GM12878 (cell line): Measurements from ENCODE around the gene POLD4. TPM values are rescaled to one million over a fixed set of nuclear protein-coding genes. Genes with fewer than 3 reads are reported as not detected.

ENCODE experiments used
- ATAC-seq: fragments of 200-7000 bp; cut with Tn5 transposase; 3 replicates; pipeline ENCODE4 v1.9.1; 2020; ENCODE audit warnings: mild to moderate bottlenecking, moderate library complexity
- BruUV-seq: library from RNA; stranded (reverse); fragments of 400-500 nt; replicated peaks from 2 replicates; lab custom pipeline; 2021; lab: Mats Ljungman, UMichigan
- CTCF ChIA-PET: fragments of 300-600 bp; sonication (Branson Sonifier 250); formaldehyde crosslinking; extraction: SDS; loops from one replicate; lab custom pipeline; 2021; ENCODE audit warnings: inconsistent platforms; lab: Yijun Ruan, JAX
- POLR2A ChIA-PET: fragments of 350-600 bp; formaldehyde crosslinking; extraction: SDS; loops from one replicate; lab custom pipeline; 2021; ENCODE audit warnings: inconsistent platforms; lab: Charles Lee
- RAD21 ChIA-PET: fragments of 300-600 bp; sonication (Branson Sonifier 250); formaldehyde crosslinking; loops from one replicate; lab custom pipeline; 2023; ENCODE audit warnings: antibody characterized with exemption; ENCODE audit not compliant: unreplicated experiment; lab: Charles Lee
- SMC1A ChIA-PET: fragments of 300-600 bp; sonication (Branson Sonifier 250); formaldehyde crosslinking; loops from one replicate; lab custom pipeline; 2023; ENCODE audit not compliant: unreplicated experiment, uncharacterized antibody; lab: Charles Lee
- DNase-seq: peaks from one replicate; pipeline ENCODE4 v3.0.0-alpha.2; 2011; ENCODE audit warnings: low read depth, low spot score
- FAIRE-seq: peaks from 3 replicates; lab custom pipeline; 2011; peaks lifted over from hg19 to GRCh38; lab: Jason Lieb, UNC
- H2AFZ ChIP-seq: 2 replicates; pipeline ENCODE4 v1.6.0; 2011; ENCODE audit warnings: low read depth, low read length, control low read depth; ENCODE audit not compliant: control insufficient read depth
- H3K27ac ChIP-seq: 2 replicates; pipeline ENCODE4 v1.5.1; 2011; ENCODE audit warnings: control low read depth; ENCODE audit not compliant: control insufficient read depth, insufficient read depth
- H3K27me3 ChIP-seq, 2 experiments: replicated peaks in 1 of 2; 2 replicates each; pipeline versions ENCODE4 v1.6.0 to v1.6.1; 2011; ENCODE audit warnings: low read length in 1 of 2; ENCODE audit not compliant: control insufficient read depth in 2 of 2, insufficient read depth in 2 of 2
- H3K36me3 ChIP-seq, 2 experiments: 2 replicates each; pipeline ENCODE4 v1.5.1; 2011; ENCODE audit warnings: low read length in 1 of 2; ENCODE audit not compliant: control insufficient read depth in 2 of 2, insufficient read depth in 2 of 2
- H3K4me1 ChIP-seq: 2 replicates; pipeline ENCODE4 v1.6.1; 2011; ENCODE audit warnings: mild to moderate bottlenecking, low read length, moderate library complexity, mixed read lengths; ENCODE audit not compliant: control insufficient read depth, insufficient read depth
- H3K4me2 ChIP-seq: 2 replicates; pipeline ENCODE4 v1.6.0; 2011; ENCODE audit warnings: control low read depth; ENCODE audit not compliant: control insufficient read depth, insufficient read depth
- H3K4me3 ChIP-seq: fragments of 200-600 bp; sonication (generic); 2 replicates; pipeline ENCODE4 v1.5.1; 2016
- H3K79me2 ChIP-seq: 2 replicates; pipeline ENCODE4 v1.6.0; 2011; ENCODE audit warnings: low read length; ENCODE audit not compliant: control insufficient read depth, insufficient read depth
- H3K9ac ChIP-seq: 2 replicates; pipeline ENCODE4 v1.8.0; 2011; ENCODE audit warnings: low read length, control low read depth, mixed read lengths; ENCODE audit not compliant: control insufficient read depth, insufficient read depth
- H3K9me3 ChIP-seq: replicated peaks from 3 replicates; pipeline ENCODE4 v1.5.1; 2011; ENCODE audit warnings: mild to moderate bottlenecking, low read length; ENCODE audit not compliant: control insufficient read depth, insufficient read depth
- H4K20me1 ChIP-seq: 2 replicates; pipeline ENCODE4 v1.6.0; 2011; ENCODE audit not compliant: control insufficient read depth, insufficient read depth
- BHLHE40 ChIP-seq, 2 experiments: fragments of 450-650 bp in 1 of 2; IDR thresholded peaks; 2 replicates each; pipeline ENCODE4 v1.6.1; 2011 to 2017; ENCODE audit warnings: low read depth in 2 of 2, borderline replicate concordance in 1 of 2, improper control_type of control experiment in 1 of 2, low read length in 1 of 2, mild to moderate bottlenecking in 1 of 2
- BRCA1 ChIP-seq: IDR thresholded peaks from 2 replicates; pipeline ENCODE4 v1.6.1; 2011; ENCODE audit warnings: low read depth, low read length, improper control_type of control experiment
- EED ChIP-seq: sonication (generic); IDR thresholded peaks from 2 replicates; pipeline ENCODE4 v1.6.1; 2016; ENCODE audit warnings: antibody characterized with exemption, low read depth
- HDAC6 ChIP-seq: fragments of 200-600 bp; sonication (generic); IDR thresholded peaks from one replicate; pipeline ENCODE4 v1.8.0; 2017; ENCODE audit warnings: antibody characterized with exemption; ENCODE audit not compliant: unreplicated experiment
- MTA3 ChIP-seq: IDR thresholded peaks from 2 replicates; pipeline ENCODE4 v1.6.1; 2012; ENCODE audit warnings: low read length, inconsistent platforms, borderline replicate concordance
- NRF1 ChIP-seq: conservative IDR thresholded peaks from 2 replicates; pipeline ENCODE4 v1.6.1; 2011; ENCODE audit warnings: mild to moderate bottlenecking, low read depth, low read length, improper control_type of control experiment
- SUZ12 ChIP-seq: fragments of 200-600 bp; sonication (generic); IDR thresholded peaks from one replicate; pipeline ENCODE4 v1.6.1; 2018; ENCODE audit warnings: antibody characterized with exemption, mild to moderate bottlenecking; ENCODE audit not compliant: unreplicated experiment
- WGBS: methylation state at CpG from one replicate; pipeline ENCODE4 v1.1.6; 2016; ENCODE audit warnings: low lambda C conversion rate; ENCODE audit not compliant: insufficient replicate concordance, insufficient coverage; ENCODE audit errors: missing lambda C conversion rate; 5-methylcytosine and 5-hydroxymethylcytosine counted together
- in situ Hi-C: fragments of 300-500 bp; cut with MboI; formaldehyde crosslinking; loops from 9 replicates; pipeline ENCODE4 v1.14.3; 2018; ENCODE audit warnings: mixed read lengths
- intact Hi-C: fragments of 100-400 bp; cut with micrococcal nuclease; formaldehyde crosslinking; loops from one replicate; pipeline ENCODE4 v1.14.2; 2022; ENCODE audit not compliant: unreplicated experiment
- polyA plus RNA-seq, 11 experiments: library from polyadenylated mRNA; depleted of rRNA in 4 of 11; unstranded in 6 of 11; stranded (reverse) in 5 of 11; fragments of >200 nt; fragmentation: Nextera tagmentation in 4 of 11; fragmentation: Illumina TruSeq in 1 of 11; extraction: Ambion mirVana in 4 of 11; extraction: Trizol in 1 of 11; gene quantifications; 1 replicate in 1 of 11; 2 replicates in 10 of 11; pipeline versions ENCODE4 v1.2.1 to v1.2.3, GENCODE V29; 2011 to 2016; ENCODE audit warnings: inconsistent platforms in 2 of 11, missing spikeins in 2 of 11, low read depth in 1 of 11
- total RNA-seq, 4 experiments: library from RNA; depleted of rRNA in 3 of 4; stranded (reverse); fragments of >200 nt in 3 of 4; fragmentation: Illumina TruSeq in 1 of 4; extraction: Trizol in 1 of 4; gene quantifications; 2 replicates each; pipeline versions ENCODE4 v1.2.1 to v1.2.3, GENCODE V29; 2013 to 2021
- TF ChIP-seq, protein P1 (sequence below): fragments of 450-650 bp; IDR thresholded peaks from 2 replicates; pipeline ENCODE4 v1.6.1; 2017; ENCODE audit warnings: mild to moderate bottlenecking, low read depth, inconsistent platforms; ENCODE audit not compliant: poor library complexity, severe bottlenecking
- TF ChIP-seq, protein P2 (sequence below): fragments of 450-650 bp; IDR thresholded peaks from 2 replicates; pipeline ENCODE4 v1.6.1; 2016; ENCODE audit warnings: mild to moderate bottlenecking, moderate library complexity, borderline replicate concordance
- TF ChIP-seq, protein P3 (sequence below): fragments of 450-650 bp; IDR thresholded peaks from 2 replicates; pipeline ENCODE4 v1.6.1; 2014; ENCODE audit warnings: mild to moderate bottlenecking
- TF ChIP-seq, protein P4 (sequence below): IDR thresholded peaks from 2 replicates; pipeline ENCODE4 v1.6.1; 2012; ENCODE audit warnings: low read depth, low read length, improper control_type of control experiment

Gene POLD4
- total and polyA plus RNA-seq, 10 of the 15 experiments (the other 5 are each of a cell fraction or from before 2014, with no cell fraction given): 8.1 to 176 (median 88.1) TPM

DNA sequence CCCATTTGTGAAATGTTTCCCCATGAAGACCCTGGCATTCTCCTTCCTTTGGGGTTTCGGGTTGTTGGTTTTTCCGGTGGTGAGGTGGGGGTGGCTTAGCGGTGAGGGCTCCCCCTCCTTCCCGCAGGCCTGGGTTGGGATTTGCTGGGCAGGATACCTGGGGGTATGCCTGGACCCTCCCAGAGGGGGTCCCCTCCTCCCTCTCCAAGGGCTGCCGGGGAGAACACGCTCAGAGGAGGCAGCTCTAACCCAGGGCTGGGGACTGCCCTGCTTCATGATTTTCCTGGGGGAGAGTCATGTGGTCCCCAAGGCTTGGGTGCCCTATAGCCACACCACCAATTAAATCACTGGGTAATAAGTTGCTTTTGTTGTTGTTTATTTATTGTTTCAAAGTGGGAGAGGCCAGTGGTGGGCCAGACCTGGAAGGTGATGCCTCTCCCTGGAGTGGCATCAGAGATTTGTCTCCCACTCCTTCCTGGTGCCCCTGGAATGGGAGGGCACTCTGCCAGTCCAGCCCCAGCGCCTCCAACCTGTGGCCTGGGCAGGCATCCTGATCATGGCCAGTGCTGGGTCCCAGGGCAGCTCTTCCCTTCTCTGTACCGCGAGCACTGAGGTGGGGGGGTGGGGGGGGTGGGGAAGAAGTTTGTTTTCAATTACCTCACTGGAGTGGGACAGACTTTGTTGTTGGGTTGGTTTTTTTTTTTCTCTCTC, 21.4 kb upstream of the POLD4 start:
- H3K79me2 ChIP-seq: no peaks in the 10 kb centered on the region
- no TSS peak for BruUV-seq
- ChIA-PET CTCF (interaction anchor here (0.6 to 26.2 kb wide), 6 partner anchors 5 to 66 kb away, joined by 3 to 1301 read pairs (median 10); partner anchors contain the start of genes CLCF1, POLD4 and RAD9A), RAD21 (interaction anchor here (1.4 to 15.0 kb wide), 4 partner anchors 16 to 29 kb away, joined by 5 to 525 read pairs (median 74); partner anchors contain the start of genes POLD4 and RAD9A), SMC1A (interaction anchor here (1.0 to 21.3 kb wide), 4 partner anchors 8 to 105 kb away, joined by 3 to 646 read pairs (median 8); partner anchors contain the start of gene POLD4), POLR2A (interaction anchor here (0.9 to 8.4 kb wide), 5 partner anchors 18 to 29 kb away, joined by 3 to 183 read pairs (median 6); partner anchors contain the start of gene POLD4)
- intact Hi-C loops (no loop called here), in situ Hi-C loops (no loop called here)
- 0 out of 2 replicates have a peak, but pooled peaks cover 3% of the 10 kb centered on the region for H4K20me1 ChIP-seq
- no peak overlapping the region for H3K9ac ChIP-seq
- 42% methylated on average over 9 of the region's 9 CpGs for WGBS
- DNase-seq: no peak
- peaks cover 2 to 4% of the 10 kb centered on the region in 2 experiments; a peak in 3 of 4 replicates for H3K27me3 ChIP-seq
- no peak overlapping the region for H3K4me3 ChIP-seq
- no peak for FAIRE-seq
- H3K36me3 ChIP-seq: no peaks in the 10 kb centered on the region
- no peak overlapping the region for H2AFZ ChIP-seq
- H3K4me1 ChIP-seq: peaks cover 14% of the 10 kb centered on the region
- no peak overlapping the region for H3K4me2 ChIP-seq
- no peak overlapping the region for H3K27ac ChIP-seq
- no peak for ATAC-seq
- H3K9me3 ChIP-seq: no peaks in the 10 kb centered on the region
- TF ChIP-seq HDAC6: no peak
- TF ChIP-seq EED: no peak
- TF ChIP-seq, protein P1, sequence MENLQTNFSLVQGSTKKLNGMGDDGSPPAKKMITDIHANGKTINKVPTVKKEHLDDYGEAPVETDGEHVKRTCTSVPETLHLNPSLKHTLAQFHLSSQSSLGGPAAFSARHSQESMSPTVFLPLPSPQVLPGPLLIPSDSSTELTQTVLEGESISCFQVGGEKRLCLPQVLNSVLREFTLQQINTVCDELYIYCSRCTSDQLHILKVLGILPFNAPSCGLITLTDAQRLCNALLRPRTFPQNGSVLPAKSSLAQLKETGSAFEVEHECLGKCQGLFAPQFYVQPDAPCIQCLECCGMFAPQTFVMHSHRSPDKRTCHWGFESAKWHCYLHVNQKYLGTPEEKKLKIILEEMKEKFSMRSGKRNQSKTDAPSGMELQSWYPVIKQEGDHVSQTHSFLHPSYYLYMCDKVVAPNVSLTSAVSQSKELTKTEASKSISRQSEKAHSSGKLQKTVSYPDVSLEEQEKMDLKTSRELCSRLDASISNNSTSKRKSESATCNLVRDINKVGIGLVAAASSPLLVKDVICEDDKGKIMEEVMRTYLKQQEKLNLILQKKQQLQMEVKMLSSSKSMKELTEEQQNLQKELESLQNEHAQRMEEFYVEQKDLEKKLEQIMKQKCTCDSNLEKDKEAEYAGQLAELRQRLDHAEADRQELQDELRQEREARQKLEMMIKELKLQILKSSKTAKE: no peak
- TF ChIP-seq, protein P2, sequence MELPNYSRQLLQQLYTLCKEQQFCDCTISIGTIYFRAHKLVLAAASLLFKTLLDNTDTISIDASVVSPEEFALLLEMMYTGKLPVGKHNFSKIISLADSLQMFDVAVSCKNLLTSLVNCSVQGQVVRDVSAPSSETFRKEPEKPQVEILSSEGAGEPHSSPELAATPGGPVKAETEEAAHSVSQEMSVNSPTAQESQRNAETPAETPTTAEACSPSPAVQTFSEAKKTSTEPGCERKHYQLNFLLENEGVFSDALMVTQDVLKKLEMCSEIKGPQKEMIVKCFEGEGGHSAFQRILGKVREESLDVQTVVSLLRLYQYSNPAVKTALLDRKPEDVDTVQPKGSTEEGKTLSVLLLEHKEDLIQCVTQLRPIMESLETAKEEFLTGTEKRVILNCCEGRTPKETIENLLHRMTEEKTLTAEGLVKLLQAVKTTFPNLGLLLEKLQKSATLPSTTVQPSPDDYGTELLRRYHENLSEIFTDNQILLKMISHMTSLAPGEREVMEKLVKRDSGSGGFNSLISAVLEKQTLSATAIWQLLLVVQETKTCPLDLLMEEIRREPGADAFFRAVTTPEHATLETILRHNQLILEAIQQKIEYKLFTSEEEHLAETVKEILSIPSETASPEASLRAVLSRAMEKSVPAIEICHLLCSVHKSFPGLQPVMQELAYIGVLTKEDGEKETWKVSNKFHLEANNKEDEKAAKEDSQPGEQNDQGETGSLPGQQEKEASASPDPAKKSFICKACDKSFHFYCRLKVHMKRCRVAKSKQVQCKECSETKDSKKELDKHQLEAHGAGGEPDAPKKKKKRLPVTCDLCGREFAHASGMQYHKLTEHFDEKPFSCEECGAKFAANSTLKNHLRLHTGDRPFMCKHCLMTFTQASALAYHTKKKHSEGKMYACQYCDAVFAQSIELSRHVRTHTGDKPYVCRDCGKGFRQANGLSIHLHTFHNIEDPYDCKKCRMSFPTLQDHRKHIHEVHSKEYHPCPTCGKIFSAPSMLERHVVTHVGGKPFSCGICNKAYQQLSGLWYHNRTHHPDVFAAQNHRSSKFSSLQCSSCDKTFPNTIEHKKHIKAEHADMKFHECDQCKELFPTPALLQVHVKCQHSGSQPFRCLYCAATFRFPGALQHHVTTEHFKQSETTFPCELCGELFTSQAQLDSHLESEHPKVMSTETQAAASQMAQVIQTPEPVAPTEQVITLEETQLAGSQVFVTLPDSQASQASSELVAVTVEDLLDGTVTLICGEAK: no peak
- TF ChIP-seq, protein P3, sequence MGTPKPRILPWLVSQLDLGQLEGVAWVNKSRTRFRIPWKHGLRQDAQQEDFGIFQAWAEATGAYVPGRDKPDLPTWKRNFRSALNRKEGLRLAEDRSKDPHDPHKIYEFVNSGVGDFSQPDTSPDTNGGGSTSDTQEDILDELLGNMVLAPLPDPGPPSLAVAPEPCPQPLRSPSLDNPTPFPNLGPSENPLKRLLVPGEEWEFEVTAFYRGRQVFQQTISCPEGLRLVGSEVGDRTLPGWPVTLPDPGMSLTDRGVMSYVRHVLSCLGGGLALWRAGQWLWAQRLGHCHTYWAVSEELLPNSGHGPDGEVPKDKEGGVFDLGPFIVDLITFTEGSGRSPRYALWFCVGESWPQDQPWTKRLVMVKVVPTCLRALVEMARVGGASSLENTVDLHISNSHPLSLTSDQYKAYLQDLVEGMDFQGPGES: no peak
- TF ChIP-seq BRCA1: no peak
- no peak for TF ChIP-seq SUZ12
- no peak for TF ChIP-seq NRF1
- TF ChIP-seq MTA3: no peak
- TF ChIP-seq, protein P4, sequence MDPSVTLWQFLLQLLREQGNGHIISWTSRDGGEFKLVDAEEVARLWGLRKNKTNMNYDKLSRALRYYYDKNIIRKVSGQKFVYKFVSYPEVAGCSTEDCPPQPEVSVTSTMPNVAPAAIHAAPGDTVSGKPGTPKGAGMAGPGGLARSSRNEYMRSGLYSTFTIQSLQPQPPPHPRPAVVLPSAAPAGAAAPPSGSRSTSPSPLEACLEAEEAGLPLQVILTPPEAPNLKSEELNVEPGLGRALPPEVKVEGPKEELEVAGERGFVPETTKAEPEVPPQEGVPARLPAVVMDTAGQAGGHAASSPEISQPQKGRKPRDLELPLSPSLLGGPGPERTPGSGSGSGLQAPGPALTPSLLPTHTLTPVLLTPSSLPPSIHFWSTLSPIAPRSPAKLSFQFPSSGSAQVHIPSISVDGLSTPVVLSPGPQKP: no peak
- no peak for TF ChIP-seq BHLHE40 (IDR thresholded peaks at IDR 0.05; ENCODE audit: borderline replicate concordance in 1 of 2, low read depth in 2 of 2, low read length in 1 of 2)
